HL-60/S4 (cell line): Measurements from ENCODE around the gene ACSS3.
"Not testable (repeated sequence)": the region's sequence is repeated elsewhere in the genome, so short reads cannot be mapped to it uniquely, and the experiment has no call there.

Source experiments
- in situ Hi-C: fragments of 300-500 bp; cut with MboI; formaldehyde crosslinking; loops from 2 replicates; pipeline ENCODE4 v1.14.3; 2022; ENCODE audit warnings: low sequenced_read_pairs

ACSS3 gene, protein sequence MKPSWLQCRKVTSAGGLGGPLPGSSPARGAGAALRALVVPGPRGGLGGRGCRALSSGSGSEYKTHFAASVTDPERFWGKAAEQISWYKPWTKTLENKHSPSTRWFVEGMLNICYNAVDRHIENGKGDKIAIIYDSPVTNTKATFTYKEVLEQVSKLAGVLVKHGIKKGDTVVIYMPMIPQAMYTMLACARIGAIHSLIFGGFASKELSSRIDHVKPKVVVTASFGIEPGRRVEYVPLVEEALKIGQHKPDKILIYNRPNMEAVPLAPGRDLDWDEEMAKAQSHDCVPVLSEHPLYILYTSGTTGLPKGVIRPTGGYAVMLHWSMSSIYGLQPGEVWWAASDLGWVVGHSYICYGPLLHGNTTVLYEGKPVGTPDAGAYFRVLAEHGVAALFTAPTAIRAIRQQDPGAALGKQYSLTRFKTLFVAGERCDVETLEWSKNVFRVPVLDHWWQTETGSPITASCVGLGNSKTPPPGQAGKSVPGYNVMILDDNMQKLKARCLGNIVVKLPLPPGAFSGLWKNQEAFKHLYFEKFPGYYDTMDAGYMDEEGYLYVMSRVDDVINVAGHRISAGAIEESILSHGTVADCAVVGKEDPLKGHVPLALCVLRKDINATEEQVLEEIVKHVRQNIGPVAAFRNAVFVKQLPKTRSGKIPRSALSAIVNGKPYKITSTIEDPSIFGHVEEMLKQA

DNA sequence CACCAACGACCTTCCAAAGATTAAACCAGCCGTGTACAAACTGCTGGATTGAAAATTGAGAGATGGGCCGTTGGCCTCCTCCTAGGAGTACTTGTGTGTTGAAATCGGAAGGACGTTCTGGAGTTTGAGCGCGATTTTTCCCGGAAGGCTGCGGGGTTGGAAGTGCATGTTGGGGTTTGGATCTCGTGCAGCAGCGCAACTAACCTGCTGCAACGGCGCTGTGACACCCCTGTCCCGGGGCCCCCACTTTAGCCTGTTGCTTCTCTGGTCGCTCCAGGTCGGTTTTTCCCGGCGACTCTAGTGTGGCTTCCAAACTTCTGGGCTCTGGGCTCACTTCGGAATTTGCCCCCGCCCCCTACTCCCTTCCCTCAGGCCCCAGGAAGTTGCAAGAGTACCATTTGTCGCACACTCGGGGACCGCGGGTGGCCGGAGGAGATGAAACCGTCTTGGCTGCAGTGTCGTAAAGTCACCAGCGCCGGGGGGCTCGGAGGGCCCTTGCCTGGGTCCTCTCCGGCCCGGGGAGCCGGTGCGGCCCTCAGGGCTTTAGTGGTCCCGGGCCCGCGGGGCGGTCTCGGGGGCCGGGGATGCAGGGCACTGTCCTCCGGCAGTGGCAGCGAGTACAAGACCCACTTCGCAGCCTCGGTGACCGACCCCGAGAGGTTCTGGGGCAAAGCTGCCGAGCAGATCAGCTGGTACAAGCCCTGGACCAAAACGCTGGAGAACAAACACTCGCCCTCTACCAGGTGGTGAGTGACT lies at the start of gene ACSS3:
Gene ACSS3, plus strand, starts transcription at position 394 of the 756 bp plus-strand sequence. Its CDS starts 42 bp downstream, at position 436.
- in situ Hi-C loops = no loop called here

DNA sequence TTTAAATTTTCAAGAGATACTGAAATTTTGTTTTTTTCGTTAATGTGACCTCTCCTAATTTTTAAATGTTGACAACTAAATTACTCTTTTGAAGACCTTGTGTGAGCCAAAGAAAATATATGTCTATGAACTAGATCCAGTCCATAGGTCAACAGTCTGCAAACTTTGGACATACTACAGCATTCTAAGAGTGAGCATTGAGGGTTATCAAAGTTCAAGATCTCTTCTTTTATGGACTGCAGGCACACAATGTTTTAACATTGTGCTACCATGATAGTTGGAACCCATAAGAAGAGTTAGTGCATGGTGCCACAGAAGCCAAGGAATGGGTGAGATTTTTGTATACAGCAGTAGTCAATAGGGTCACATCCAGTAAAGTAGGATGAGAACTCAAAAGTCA lies 43.0 kb upstream of the ACSS3 start:
- in situ Hi-C loops = no loop called here

DNA sequence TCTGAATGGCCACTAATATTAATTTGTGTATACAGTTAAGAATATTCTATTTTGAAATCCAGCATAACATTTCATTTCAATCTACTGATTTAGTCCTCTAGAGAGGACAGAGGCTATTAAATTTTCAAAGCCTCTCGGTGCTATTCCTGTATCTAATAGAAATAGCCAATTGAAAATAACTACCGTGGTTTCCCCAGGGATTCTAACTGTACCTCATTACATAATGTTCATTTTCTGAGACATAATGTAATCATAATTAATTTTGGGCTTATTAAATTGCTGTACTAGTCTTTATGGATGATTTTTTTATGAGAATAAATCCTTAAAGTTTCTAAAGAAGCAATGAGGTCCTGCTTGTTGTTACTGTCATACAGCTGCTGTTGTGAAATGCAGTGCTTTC lies 38.6 kb upstream of the ACSS3 start:
- in situ Hi-C loops = no loop called here

DNA sequence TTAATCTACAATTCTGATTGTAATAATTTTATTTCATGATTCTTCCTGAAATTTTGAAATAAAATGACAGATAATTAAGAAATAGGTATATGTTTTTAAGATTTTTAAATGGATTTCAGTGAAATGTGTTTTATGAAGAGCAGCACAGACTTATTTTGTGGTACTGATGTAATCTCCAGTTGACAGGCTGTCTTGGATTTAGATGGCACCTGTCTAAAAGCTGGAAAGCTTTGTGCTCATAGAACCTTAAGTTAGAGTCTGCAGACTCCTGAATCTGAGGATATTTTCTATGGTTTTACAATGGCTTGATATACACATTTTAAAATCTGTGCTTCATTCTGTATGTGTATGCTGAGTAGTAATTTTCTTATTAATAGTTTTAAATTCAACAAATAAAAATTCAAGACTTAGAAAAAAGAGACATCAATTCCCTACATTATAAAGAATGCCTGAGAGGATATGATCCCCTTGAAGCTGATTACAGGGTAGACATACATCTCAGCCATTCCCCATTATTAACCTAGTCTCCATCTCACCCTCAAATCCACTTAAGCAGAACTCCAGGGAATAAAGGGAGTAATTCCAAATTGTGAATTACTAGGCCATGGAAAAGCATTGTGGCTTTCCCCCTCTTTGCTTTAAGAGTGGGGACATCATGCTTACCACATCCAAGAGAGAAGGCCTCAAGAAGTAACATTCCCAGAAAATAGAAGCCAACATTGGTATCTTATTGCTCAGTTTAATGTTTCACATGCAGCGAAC lies 33.7 kb upstream of the ACSS3 start:
- in situ Hi-C loops = no loop called here

DNA sequence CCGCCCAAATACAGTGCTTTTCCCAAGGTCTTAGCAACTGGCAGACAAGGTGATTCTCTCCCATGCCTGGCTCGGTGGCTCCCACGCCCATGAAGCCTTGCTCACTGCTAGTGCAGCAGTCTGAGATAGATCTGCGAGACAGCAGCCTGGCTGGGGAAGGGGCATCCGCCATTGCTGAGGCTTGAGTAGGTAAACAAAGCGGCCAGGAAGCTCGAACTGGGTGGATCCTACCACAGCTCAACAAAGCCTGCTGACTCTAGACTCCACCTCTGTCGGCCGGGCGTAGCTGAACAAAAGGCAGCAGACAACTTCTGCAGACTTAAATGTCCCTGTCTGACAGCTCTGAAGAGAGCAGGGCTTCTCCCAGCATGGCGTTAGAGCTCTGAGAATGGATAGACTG lies 12.9 kb upstream of the ACSS3 start:
- in situ Hi-C loops = not testable (repeated sequence)

DNA sequence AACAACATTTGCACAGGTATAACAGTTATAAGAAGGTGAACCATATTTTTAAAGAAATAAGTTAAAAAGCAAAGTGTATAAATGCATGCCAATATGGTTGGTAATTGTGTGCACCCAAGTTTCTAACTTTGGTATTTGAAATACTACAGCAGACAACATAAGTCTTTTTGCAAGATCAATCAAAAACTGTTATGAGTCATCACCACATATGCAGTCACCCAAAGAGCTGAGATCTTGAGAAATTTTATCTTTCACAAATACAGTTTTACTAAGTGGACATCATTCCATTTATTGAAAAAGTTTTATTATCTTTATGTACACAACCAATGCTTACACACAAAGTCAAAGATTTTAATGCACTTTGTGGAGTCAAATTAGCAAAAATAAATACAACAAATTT lies 7.0 kb upstream of the ACSS3 start:
- in situ Hi-C loops = no loop called here

DNA sequence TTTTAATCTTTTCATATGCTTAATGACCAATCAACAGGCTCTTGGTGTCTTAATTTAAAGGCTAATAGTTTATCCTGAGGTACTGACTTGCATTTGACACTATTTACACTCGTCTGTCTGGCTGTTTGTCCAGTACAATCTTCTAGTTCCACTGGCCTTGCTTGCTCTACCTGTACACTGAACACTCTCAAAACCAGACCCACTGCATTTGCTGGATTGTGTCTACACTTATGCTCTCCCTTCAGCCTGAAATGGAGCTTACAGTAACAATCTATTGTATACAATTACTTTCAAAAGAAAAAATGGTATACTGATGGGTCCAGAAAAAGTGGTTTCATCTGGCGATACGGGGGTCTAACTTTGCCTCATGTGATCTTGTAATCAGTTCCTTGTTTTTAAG lies 2.3 kb upstream of the ACSS3 start:
- in situ Hi-C loops = no loop called here

DNA sequence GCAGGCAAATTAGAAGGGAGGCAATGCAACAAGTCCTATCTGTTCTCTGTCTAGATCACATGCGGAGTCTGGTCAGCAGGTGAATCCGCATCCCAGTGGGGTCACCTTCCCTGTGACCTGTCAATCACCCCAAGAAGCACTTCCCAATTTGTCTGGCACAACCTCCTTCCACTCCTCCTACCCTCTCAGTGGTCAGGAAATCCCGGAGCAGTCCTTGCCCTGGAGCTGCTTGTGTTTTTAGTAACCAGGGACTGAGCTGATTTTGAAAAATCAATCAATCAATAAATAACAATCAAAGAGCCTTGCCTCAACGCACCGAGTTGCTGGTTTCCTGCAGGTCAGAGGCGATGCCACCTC lies 572 bp upstream of the ACSS3 start:
- in situ Hi-C loops = no loop called here

DNA sequence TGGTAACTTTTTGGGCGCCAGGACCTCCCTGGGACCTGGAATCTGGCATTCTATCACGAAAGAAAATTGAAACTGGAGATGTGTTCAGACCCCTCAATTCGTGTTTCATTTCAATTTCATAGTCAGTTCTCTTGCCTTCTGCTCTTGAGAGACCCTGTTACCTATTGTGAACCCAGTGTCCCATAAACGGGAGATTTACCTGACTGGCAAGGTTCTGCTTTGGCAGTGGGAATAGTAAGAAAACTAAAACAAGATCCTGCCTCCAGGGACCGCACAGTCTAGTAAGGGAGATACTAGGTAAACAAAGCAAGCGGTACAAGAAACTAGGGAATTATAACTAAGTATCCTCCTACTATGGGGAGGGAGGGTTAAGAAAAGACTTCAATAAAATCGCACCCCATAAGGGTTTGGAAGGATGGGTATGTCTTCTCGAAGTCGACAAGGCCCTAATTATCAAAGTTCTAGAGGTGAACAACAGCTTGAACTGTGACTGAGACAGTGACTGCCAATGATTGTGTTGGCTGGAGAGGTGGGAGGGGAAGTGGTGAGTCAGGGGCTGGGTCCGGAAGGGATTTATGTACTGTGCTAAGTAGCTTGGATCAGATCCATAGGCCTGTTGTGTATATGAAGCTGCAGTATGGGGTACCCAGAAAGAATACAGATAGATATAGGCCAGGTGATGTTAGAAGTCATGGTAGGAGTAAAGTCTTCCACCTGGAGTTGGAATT lies 754 bp downstream of the ACSS3 start:
- in situ Hi-C loops = no loop called here

DNA sequence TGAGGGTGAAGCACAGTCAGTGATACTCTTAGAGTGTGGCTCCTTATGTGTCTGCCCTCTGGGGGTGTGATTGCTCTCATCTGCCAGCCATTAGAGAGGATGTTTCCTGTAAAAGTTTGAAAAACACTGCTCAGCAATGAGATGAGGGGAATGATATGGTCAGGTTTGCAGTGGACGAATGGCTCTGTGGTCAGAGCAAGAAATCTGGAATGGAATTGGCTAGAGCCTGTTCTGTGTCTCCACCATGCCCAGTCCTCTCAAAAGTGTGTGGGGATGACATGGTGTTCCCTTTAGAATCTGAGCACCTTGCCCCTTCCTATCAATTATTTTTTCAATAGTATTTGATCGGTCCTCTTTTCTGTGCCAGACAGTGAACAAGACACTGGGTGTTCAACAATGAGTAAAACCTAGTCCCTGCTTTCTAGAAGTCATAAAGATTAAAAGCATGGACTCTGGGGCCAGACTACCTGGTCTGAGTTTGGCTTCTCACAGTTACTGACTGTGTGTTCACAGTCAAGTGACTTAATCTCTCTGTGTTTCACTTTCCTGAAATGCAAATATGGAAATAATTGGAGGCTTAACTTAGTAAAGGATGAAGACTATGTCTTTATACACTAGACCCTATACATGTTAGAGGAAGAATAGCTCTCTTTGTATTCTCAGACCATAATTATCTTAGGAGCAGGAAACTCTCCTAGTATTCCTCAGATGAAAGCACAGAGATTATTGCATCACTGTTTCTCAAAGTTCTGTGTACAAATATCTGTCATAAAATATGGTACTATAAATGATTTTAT lies 1.6 kb downstream of the ACSS3 start:
- in situ Hi-C loops = no loop called here

DNA sequence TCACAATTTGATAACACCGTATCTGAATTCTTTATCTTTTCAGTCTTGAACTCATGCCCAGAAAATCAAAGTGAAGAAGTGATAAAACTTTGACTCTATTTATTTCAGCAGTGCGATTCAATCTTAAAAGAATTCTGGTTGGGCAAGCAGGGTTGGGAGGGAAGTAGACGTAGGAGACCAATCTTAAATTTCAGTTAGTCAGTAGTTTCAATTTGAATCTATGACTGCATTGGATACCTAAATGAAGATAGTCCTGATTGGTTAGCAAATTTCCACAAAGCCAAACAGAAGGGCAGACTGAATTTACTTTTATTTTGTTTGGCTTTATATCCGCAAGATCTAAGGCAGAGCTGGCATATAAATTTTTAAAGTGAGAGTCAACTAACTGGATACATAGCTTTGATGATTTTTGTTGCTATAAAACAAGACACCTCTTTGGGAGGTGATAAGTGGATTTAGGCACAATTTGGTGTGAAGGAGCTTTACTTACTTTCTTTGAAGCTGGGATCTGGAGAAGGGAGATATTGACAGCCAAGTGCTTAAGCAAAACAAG lies 2.6 kb downstream of the ACSS3 start:
- in situ Hi-C loops = no loop called here

DNA sequence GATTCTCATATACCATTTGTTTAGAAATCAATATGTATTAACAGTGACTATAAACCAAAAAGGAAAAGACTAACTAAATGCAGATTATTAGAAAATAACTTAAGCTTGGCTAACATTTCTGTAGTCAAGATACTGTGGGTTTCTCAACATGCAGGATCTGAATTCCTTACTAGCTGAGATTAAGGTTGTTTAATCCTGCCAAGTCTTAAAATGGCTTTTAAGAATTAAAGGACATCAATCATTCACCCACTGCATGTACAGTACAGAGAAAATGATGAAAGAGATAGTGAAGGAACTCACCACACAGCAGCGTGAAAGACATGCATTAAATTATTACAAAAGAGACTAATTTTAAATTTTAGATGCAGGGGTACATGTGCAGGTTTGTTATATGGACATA lies 3.8 kb downstream of the ACSS3 start:
- in situ Hi-C loops = no loop called here

DNA sequence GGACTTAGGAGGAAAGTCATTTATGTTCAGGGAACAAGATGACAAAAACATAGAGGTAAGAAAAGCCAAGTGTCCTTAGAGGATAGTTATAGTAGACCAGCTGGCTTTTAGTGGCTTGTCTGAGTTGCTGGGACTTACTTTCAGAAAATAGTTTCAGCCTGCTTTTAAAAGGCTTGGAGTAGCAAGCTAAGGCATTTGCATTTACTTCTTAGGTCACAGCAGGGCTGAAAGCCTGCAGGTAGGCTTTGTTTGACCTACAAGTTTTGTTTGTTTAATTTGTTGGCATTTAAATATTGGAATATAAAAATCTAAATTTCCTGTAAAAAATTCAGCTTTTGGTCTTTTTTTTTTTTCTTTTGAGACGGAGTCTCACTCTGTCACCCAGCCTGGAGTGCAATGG lies 5.1 kb downstream of the ACSS3 start:
- in situ Hi-C loops = no loop called here

DNA sequence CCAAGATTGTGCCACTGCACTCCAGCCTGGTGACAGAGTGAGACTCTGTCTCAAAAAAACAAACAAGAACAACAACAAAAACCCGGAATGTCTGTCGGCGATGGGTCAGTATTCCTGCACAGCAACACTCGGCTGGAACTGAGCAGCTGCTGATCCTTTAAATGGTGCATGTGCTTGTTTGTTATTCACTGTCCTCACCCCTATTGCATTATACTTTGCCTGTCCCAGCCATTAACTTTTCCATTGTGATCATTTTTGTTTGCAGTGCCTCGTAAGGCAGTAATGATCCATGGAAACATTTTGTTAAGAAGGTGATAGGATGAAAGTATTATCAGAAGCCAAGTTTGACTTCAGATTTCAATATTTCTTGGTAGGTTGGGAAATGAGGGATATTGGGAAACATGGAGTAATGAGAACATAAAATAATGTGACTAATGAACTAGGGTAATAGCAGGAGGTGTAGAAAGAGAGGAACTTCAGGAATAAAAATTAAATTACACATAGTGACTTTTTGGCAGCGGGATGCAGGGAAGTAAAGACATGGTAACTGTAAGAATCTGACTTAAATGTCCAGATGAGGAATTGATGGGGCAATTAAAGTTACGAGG lies 6.1 kb downstream of the ACSS3 start:
- in situ Hi-C loops = no loop called here

DNA sequence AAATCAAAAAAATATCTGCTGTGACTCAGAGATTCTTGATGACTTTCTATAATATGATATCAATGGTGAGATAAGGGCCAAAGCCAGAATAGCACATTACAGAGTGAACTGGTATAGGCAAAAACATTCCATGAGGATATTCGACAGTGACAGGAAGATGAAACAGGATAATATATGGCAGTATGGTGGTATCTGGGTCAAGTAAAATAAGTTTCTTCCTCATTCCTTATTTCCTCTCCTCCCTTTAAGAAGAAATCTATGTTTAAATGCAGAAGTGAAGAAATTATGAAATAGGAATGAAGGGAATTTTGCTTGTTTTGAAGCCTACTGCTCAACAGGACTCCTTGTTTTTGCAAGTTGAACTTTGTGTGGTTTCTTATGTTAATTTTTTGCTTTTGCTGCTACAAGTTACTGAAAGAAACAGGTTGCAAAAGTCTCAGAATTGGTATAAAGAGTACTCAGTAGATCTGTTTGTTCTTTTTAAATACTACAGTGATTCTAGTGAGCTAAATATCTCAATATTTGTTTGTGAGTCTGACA lies 7.0 kb downstream of the ACSS3 start:
- in situ Hi-C loops = no loop called here

DNA sequence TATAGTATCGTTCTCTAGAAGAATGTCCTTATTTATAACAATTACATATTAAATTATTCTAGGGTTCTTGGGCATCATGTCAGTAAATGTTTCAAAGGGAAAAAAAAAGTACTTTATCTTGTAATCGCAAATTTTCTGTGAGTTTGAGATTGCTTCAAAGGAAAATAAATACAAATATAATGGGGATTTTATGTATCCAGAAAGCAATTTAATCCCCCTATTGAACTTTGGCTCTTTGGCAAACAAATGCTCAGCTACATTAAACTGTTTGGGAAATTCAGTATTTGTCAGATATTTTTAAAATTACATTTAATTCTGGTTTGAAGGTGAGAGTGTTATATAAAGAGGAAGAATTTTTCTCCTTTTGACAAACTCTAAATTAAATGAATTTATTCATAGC lies 8.0 kb downstream of the ACSS3 start:
- in situ Hi-C loops = no loop called here

DNA sequence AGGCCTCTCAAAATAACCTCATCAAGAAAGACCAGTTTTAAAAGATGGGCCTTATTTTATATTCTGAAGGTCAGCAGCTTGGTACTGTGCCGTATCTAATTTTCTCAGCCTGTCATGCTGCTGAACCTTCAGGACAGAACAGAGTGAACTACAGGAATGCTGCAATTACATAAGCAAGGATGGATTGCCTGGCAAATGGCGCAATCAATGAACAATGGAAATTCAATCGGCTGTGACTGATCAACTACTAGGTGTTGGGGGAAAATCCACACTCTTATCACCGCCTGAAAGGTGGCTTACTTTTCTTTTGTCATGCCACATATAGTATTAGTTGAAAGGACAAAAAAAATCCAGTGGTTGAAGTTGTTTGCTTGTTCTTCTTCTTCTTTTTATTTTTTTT lies 8.5 kb downstream of the ACSS3 start:
- in situ Hi-C loops = no loop called here

DNA sequence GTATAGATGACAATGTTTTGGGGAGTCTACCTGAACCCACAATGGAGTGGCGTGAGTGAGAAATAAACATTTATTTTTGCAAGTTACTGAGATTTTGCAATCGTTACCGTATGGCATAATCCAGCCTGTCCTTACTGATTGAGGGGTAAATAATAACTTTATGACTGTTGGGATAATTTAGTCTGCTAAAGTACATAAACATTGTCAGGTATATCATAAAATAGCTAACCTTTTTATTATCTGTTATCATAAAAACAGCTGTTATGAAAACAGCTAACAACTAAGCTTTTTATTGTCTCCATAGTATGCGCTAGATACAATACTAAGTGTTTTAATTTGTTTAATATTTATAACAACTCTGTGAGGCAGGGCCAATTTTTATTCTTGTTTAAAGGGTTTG lies 10.3 kb downstream of the ACSS3 start:
- in situ Hi-C loops = no loop called here

DNA sequence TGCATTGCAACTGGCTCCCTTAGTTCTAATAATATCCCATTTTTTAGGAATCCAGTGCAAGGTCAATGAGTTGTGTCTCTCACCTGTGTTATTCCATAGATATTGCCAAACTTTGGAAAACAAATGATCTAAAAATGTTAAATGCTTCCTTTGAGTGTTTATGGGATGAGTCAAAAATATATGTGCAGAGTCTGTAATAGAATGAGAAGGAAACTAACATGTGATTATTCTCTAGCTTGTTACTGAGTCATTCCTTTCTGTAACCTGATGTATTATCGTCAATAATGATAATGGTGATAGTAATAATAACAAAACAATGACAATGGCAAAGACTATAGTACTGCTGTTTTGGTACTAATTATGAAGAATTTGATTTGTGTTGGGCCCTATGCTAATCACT lies 11.5 kb downstream of the ACSS3 start:
- in situ Hi-C loops = no loop called here
